Neural progenitor cell (in vitro differentiated cells): ENCODE data around the gene TSPAN5.

ENCODE experiments used
- CTCF ChIP-seq: fragments of 200-600 bp; sonication (generic); IDR thresholded peaks from 2 replicates; pipeline ENCODE4 v1.5.1; 2017; ENCODE audit warnings: antibody characterized with exemption, mild to moderate bottlenecking
- EZH2 ChIP-seq: fragments of 200-600 bp; sonication (generic); IDR thresholded peaks from 2 replicates; pipeline ENCODE4 v1.6.1; 2017; ENCODE audit warnings: antibody characterized with exemption, mild to moderate bottlenecking, moderate library complexity

GRCh38 chr4:98685225-98686042, 27.0 kb upstream of the TSPAN5 start:
- TF ChIP-seq CTCF: no peak
- no peak for TF ChIP-seq EZH2
